Smooth muscle cell of the brain vasculature (primary cell): ENCODE results near the gene ACSM3.
A peak's percentile ranks its signal among the peaks of the same experiment; 100 is the strongest.
"Not testable (repeated sequence)": the region's sequence is repeated elsewhere in the genome, so short reads cannot be mapped to it uniquely, and the experiment has no call there.

ENCODE experiments used
- DNase-seq: peaks from one replicate; pipeline ENCODE4 v3.0.0-alpha.2; 2012; ENCODE audit warnings: low read depth, low spot score

Gene ACSM3, protein sequence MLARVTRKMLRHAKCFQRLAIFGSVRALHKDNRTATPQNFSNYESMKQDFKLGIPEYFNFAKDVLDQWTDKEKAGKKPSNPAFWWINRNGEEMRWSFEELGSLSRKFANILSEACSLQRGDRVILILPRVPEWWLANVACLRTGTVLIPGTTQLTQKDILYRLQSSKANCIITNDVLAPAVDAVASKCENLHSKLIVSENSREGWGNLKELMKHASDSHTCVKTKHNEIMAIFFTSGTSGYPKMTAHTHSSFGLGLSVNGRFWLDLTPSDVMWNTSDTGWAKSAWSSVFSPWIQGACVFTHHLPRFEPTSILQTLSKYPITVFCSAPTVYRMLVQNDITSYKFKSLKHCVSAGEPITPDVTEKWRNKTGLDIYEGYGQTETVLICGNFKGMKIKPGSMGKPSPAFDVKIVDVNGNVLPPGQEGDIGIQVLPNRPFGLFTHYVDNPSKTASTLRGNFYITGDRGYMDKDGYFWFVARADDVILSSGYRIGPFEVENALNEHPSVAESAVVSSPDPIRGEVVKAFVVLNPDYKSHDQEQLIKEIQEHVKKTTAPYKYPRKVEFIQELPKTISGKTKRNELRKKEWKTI

GRCh38 chr16:20763461-20764232 lies at the start of gene ACSM3:
Gene ACSM3, plus strand, starts transcription at chr16:20764014. Its CDS starts 6,021 bp downstream, at chr16:20770035.
- DNase-seq, result peak; percentile 26

DNA sequence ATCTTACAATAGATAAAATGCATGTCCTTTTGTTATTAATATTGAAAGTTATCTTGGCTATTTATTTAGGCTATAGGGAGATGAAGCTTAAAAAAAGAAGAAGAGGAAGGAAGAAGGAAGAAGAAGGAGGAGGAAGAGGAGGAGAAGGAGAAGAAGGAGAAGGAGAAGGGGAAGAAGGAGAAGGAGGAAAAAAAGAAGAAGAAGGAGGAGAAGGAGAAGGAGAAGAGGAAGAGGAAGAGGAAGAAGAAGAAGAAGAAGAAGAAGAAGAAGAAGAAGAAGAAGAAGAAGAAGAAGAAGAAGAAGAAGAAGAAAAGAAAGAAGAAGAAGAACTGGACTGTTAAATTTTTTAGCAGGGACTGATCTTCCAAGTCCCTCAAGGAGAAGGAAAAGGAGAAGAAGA lies 46.1 kb upstream of the ACSM3 start:
- DNase-seq, result not testable (repeated sequence)

DNA sequence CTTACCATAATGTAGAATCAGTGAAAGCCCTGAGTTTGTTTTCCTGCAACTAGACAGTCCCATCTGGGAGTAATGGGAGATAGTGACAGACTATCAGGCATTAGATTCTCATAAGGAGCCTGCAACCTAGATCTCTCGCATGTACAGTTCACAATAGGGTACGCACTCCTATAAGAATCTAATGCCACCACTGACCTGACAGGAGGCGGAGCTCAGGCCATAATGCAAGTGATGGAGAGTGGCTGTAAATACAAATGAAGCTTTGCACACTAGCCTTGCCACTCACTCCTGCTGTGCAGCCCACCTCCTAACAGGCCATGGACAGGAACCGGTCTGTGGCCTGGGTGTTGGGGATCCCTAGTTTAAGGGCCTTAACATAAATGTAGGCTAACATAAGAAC lies 43.6 kb upstream of the ACSM3 start:
- no peak for DNase-seq

- DNase-seq, result no peak
Measured at GRCh38 chr16:20726661-20727060, 37.2 kb upstream of the ACSM3 start.

GRCh38 chr16:20727181-20727580 lies 36.6 kb upstream of the ACSM3 start:
- DNase-seq, result no peak

- no peak for DNase-seq
Measured at GRCh38 chr16:20729141-20729540, 34.7 kb upstream of the ACSM3 start.

DNA sequence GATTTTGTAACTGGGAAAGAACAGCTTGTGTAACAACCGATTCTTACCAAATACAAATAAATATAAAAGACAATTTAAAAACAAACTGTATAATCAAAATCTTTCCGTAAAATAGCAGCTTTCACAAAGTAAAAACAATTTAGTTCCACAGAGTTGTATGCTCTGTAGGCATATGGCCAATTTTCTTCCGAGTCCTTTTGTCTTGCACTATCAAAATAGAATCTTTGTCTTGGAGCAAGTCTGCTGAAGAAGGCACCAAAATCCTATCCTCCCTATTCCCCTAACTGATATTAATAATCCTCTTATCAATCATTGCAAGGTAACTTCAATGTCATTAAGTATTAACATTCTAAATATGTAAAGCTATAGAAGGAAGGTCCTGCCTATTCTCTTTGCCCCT lies 29.8 kb upstream of the ACSM3 start:
- no peak for DNase-seq

DNA sequence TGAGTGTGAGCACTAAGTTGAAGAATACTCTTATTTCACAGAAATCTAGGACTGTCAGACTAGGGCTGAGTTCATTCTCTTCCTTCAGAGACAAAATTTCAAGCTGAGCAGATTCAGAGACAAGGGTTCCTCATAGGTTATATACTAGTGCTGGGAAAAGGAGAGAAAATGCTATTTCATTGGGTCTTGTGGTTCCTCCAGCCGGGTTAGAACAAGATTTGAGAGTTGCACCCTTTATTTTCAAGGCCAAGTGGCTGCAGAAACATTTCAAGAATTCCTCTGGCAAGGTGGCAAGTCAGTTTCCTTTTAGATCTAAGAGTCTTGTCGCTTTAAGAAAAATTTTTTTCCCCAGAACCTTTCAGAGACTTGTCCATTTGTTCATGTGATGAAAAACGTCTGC lies 29.0 kb upstream of the ACSM3 start:
- no peak for DNase-seq

- DNase-seq, result no peak
Measured at GRCh38 chr16:20735490-20735889, 28.3 kb upstream of the ACSM3 start.

DNA sequence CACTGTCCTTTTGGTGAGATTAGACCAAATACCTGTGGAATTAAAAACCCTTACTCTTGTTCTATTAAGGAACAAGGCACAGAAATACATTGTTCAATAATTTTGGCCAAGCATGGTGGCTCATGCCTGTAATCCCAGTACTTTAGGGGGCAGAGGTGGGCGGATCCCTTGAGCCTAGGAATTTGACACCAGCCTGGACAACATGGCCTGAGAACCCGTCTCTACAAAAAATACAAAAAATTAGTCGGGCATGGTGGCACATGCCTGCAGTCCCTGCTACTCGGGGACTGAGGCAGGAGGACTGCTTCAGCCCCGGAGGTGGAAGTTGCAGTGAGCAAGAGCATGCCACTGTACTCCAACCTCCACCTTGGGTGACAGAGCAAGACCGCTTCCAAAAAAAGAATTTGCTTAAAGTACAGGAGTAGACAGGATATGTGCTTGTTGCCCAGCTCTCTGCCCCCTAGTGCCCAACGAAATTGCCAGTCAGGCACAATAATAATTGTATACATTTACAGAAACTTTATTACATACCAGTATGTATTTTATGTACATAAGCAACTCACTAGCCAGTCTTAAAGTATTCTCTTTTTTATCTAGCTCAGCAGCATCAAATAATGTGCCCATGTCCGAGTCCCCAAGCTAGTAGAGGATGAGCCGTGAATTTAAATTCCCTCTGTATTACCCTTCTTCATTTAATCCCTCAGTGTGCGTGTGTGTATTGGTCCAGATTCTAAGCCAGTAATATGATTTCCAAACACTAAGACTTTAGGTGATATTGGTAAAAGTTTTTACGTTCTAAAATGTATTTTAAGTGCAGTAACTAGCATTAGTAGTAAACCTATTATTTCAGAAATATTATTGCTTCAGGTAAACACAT lies 23.6 kb upstream of the ACSM3 start:
- DNase-seq, result no peak

DNA sequence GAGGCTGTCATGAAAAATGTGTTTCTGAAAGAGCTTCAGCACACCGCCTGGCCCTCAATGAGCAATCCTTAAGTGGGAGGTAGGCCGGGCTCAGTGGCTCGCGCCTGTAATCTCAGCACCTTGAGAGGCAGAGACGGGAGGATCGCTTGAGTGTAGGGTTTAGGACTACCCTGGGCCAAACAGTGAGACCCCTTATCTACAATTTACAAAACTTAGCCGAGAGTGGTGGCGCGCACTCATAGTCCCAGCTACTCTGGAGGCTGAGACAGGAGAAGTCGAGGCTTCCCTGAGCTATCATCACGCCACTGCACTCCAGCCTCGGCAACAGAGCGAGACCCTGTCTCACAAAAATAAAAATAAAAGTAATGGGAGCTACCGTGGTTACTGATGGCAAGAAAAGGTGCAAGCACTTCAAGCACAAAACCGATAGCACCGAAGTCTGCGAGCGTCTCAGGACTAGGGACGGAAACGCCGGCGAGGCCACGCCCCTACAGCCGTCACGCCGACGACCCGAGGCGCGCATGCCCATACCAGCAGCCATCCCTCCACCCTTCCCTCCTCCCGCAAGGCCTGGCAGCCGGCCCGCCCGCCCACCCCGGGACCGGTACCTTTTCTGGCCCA lies 22.8 kb upstream of the ACSM3 start:
- DNase-seq, result peak; percentile 32

DNA sequence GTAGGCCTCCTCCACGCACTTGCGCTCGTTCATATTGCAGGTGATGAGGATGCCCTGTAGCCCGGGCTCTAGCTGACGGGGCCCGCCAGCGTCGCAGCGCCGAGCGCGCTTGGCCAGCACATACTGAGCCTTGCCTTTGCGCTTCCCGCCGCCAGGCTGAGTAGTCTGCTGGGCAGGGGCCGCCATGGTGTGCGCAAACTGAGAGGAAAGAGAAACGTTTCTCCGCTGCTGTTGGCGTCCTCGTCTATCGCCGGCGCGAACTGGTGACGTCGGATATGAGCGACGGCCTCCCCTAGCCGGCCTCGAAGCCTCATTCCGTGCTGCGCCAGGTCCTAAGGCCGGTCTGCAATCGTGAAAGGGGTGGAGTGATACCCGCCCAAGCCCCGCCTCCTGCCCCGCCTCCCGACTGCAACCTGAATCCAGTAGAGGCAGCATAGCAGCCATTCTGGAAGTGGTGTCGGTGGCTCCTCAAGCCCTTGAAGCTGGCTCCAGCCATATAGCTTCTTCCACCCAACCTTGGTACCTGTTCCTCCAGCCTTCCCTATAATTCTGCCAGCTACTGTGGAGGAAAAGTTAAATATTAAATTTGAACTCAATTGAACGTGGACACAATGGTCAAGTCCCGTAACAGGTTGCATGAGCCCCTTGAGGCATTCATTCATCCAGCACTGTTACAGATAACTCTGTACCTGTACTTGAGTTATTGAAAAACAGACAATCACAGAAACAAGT lies 22.1 kb upstream of the ACSM3 start, which contains the start of gene THUMPD1:
Gene THUMPD1 (minus strand): TSS at position 265 of the 732 bp plus-strand sequence. CDS start 79 bp downstream, at position 186.
- peak; percentile 83 for DNase-seq

DNA sequence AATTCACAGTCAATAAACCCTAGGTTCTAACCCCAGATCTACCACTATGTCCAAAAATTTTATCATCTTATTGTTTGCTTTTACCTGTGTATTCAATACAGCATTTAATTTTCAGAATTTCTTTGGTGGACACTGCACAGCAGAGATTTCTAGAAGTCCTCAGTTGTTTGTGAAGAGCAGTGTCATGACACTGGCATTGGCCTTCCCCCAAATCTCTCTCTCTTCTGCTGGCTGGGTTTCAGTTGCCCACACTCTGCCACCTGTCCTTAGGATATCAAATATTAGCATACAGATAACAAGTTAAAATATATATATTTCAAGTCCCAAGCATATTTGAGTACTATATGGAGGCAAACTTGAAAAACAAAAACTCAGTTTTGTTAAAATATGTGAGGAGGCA lies 20.2 kb upstream of the ACSM3 start:
- no peak for DNase-seq

DNA sequence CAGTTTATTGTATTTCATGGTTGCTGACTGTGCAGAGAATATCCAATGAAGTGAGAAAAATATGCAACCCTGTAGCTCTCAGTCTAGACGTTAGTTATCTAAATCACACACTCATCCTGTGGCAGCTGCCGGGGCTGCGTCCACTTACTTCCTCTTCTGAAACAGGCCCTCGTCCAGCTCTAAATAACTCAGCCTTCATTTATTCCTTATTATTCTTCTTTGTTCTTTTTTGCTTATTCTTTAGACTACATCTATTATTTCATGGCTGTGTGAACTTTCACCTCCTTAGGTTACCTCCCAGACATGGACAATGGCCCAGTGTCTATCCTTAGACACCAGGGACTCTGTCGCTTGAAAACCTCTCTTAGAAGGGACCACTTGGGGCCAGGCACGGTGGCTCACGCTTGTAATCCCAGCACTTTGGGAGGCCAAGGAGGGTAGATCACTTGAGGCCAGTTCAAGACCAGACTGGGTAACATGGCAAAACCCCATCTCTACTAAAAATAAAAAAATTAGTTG lies 18.8 kb upstream of the ACSM3 start:
- no peak for DNase-seq

GRCh38 chr16:20746461-20746860 lies 17.4 kb upstream of the ACSM3 start:
- no peak for DNase-seq

GRCh38 chr16:20747030-20747816 lies 16.6 kb upstream of the ACSM3 start:
- no peak for DNase-seq

GRCh38 chr16:20749474-20749873 lies 14.3 kb upstream of the ACSM3 start:
- no peak for DNase-seq

- DNase-seq, result no peak
Measured at GRCh38 chr16:20750558-20750957, 13.3 kb upstream of the ACSM3 start.

DNA sequence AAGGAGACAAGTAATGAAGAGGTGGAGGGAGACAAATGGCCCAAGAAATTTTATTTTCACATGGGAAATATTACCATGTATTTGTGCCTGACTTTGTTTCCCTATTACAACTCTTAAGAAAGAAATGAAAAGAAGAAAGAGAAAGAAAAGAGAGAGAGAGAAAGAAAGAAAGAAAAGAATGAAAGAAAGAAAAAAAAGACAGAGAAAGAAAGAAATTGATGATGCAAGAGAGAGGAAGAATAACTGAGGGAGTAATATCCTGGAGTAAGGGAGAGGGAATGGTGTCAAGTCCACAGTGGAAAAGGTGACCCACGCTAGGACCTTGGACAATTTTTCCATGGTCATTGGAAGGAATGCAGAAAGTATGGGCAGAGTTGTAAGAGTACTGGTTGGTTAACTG lies 10.1 kb upstream of the ACSM3 start:
- no peak for DNase-seq
